CD8-positive, alpha-beta memory T cell (primary cell): ENCODE measurements around the gene STUB1. TPM values are rescaled to one million over a fixed set of nuclear protein-coding genes. Genes with fewer than 3 reads are reported as not detected.
A peak's percentile ranks its signal among the peaks of the same experiment; 100 is the strongest.

Experiments
- CTCF ChIA-PET: fragments of 350-600 bp; sonication (Branson Sonifier 250); formaldehyde crosslinking; loops from one replicate; lab custom pipeline; 2021; ENCODE audit warnings: antibody characterized with exemption; lab: Charles Lee
- POLR2A ChIA-PET: fragments of 350-600 bp; sonication (Branson Sonifier 250); formaldehyde crosslinking; loops from one replicate; lab custom pipeline; 2021; ENCODE audit warnings: antibody characterized with exemption; lab: Charles Lee
- DNase-seq, 5 donors: peaks; one replicate each; pipeline versions ENCODE4 v3.0.0 to v3.0.0-alpha.2; 2020 to 2022; ENCODE audit warnings: mixed read lengths in 1 of 5
- H3K27ac ChIP-seq: one replicate; pipeline ENCODE4 v1.7.0; 2013; ENCODE audit warnings: low read depth, mild to moderate bottlenecking, low read length, moderate library complexity
- H3K27me3 ChIP-seq: 2 replicates; pipeline ENCODE4 v1.7.0; 2013; ENCODE audit warnings: low read length, mild to moderate bottlenecking; ENCODE audit not compliant: insufficient read depth, poor library complexity, severe bottlenecking
- H3K36me3 ChIP-seq: 2 replicates; pipeline ENCODE4 v1.7.0; 2013; ENCODE audit warnings: mild to moderate bottlenecking, low read length, moderate library complexity; ENCODE audit not compliant: insufficient read depth
- H3K4me1 ChIP-seq: 2 replicates; pipeline ENCODE4 v1.7.0; 2013; ENCODE audit warnings: mild to moderate bottlenecking, low read length, moderate library complexity; ENCODE audit not compliant: insufficient read depth
- H3K4me3 ChIP-seq: 2 replicates; pipeline ENCODE4 v1.7.0; 2013; ENCODE audit warnings: mild to moderate bottlenecking, low read length
- H3K9me3 ChIP-seq: 2 replicates; pipeline ENCODE4 v1.7.0; 2013; ENCODE audit warnings: mild to moderate bottlenecking, low read length
- H3K27ac Mint-ChIP-seq, 8 donors: one replicate each; pipeline ENCODE4 v1.8.0; 2020 to 2021; ENCODE audit warnings: mixed read lengths in 8 of 8, mild to moderate bottlenecking in 6 of 8, inconsistent platforms in 3 of 8, moderate library complexity in 3 of 8
- H3K27me3 Mint-ChIP-seq, 2 donors: one replicate each; pipeline ENCODE4 v1.8.0; 2020 to 2021; ENCODE audit warnings: mixed read lengths in 2 of 2, mild to moderate bottlenecking in 1 of 2, moderate library complexity in 1 of 2
- H3K36me3 Mint-ChIP-seq, 3 donors: one replicate each; pipeline ENCODE4 v1.8.0; 2020 to 2021; ENCODE audit warnings: mixed read lengths in 3 of 3, inconsistent platforms in 1 of 3, mild to moderate bottlenecking in 1 of 3
- H3K4me1 Mint-ChIP-seq, 3 donors: one replicate each; pipeline ENCODE4 v1.8.0; 2020 to 2021; ENCODE audit warnings: mixed read lengths in 3 of 3, inconsistent platforms in 1 of 3, mild to moderate bottlenecking in 1 of 3
- H3K4me3 Mint-ChIP-seq, 7 donors: one replicate each; pipeline ENCODE4 v1.8.0; 2020 to 2021; ENCODE audit warnings: mixed read lengths in 7 of 7, mild to moderate bottlenecking in 6 of 7, moderate library complexity in 4 of 7, inconsistent platforms in 2 of 7
- H3K9me3 Mint-ChIP-seq, 5 donors: one replicate each; pipeline ENCODE4 v1.8.0; 2020 to 2022; ENCODE audit warnings: mixed read lengths in 5 of 5, mild to moderate bottlenecking in 3 of 5, moderate library complexity in 2 of 5, inconsistent platforms in 1 of 5
- polyA plus RNA-seq: library from polyadenylated mRNA; unstranded; fragments of 300-500 nt; fragmentation: Illumina TruSeq; gene quantifications from one replicate; pipeline ENCODE4 v1.2.3, GENCODE V29; 2021
- total RNA-seq, 2 experiments: library from RNA; stranded (reverse); gene quantifications; one replicate each; pipeline ENCODE4 v1.2.3, GENCODE V29; 2021

Gene STUB1
- total and polyA plus RNA-seq, 3 experiments from 2014 or later: 111 to 161 (median 124) TPM

DNA sequence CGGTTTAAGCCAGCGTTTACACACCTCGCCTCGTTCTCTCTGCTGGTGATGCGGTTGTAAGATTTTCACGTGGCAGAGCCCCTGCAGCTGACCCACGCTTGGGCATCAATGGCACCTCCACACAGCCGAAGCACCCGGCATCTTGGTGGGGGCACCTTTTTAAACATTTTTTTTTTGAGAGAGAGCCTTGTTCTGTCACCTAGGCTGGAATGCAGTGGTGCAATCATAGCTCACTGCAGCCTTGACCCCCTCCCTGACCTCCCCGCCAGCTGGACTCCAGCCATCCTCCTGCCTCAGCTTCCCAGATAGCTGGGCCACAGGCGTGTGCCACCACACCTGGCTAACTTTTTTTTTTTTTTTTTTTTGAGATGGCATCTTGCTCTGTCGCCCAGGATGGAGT, 26.2 kb upstream of the STUB1 start:
- CTCF ChIA-PET: no interaction called here
- POLR2A ChIA-PET: no interaction called here
- no peaks in the 10 kb centered on the region for H3K36me3 Mint-ChIP-seq

GRCh38 chr16:657487-657886, 22.7 kb upstream of the STUB1 start:
- Histone ChIP-seq H3K36me3 (no peaks in the 10 kb centered on the region), H3K9me3 (no peaks in the 10 kb centered on the region), H3K27ac (no peak overlapping the region), H3K4me3 (no peak overlapping the region), H3K27me3 (no peaks in the 10 kb centered on the region), H3K4me1 (no peaks in the 10 kb centered on the region)
- no peak overlapping the region for H3K27ac Mint-ChIP-seq
- ChIA-PET POLR2A (no interaction called here), CTCF (interaction anchor here (0.9 kb wide), 1 partner anchor 10 kb away, joined by 3 read pairs; the partner anchor contains the start of gene RHOT2)
- peaks cover 0 to 2% (median 0%) of the 10 kb centered on the region in 3 donors for H3K4me1 Mint-ChIP-seq
- H3K9me3 Mint-ChIP-seq: no peaks in the 10 kb centered on the region
- no peaks in the 10 kb centered on the region for H3K36me3 Mint-ChIP-seq
- H3K27me3 Mint-ChIP-seq: no peaks in the 10 kb centered on the region
- no peak overlapping the region for H3K4me3 Mint-ChIP-seq
- DNase-seq: no peak

More for the DNA sequence above, 26.2 kb upstream of the STUB1 start:
- Histone ChIP-seq H3K27ac (no peak overlapping the region), H3K36me3 (no peaks in the 10 kb centered on the region), H3K9me3 (no peaks in the 10 kb centered on the region), H3K4me3 (no peak overlapping the region), H3K27me3 (no peaks in the 10 kb centered on the region), H3K4me1 (no peaks in the 10 kb centered on the region)
- H3K4me3 Mint-ChIP-seq: no peak overlapping the region
- no peaks in the 10 kb centered on the region for H3K27me3 Mint-ChIP-seq
- peaks cover 0 to 6% (median 0%) of the 10 kb centered on the region in 3 donors for H3K4me1 Mint-ChIP-seq
- DNase-seq: no peak
- no peaks in the 10 kb centered on the region for H3K9me3 Mint-ChIP-seq
- H3K27ac Mint-ChIP-seq: no peak overlapping the region

GRCh38 chr16:658679-659571, 21.3 kb upstream of the STUB1 start:
- POLR2A ChIA-PET: no interaction called here
- no peaks in the 10 kb centered on the region for H3K4me1 ChIP-seq
- Mint-ChIP-seq H3K4me3 (no peak overlapping the region), H3K36me3 (no peaks in the 10 kb centered on the region), H3K27ac (no peak overlapping the region), H3K9me3 (no peaks in the 10 kb centered on the region), H3K4me1 (peaks cover 0 to 2% (median 0%) of the 10 kb centered on the region in 3 donors), H3K27me3 (no peaks in the 10 kb centered on the region)
- no peak for DNase-seq
- no peaks in the 10 kb centered on the region for H3K36me3 ChIP-seq
- no peak overlapping the region for H3K4me3 ChIP-seq
- H3K9me3 ChIP-seq: no peaks in the 10 kb centered on the region
- H3K27me3 ChIP-seq: no peaks in the 10 kb centered on the region
- H3K27ac ChIP-seq: no peak overlapping the region
- CTCF ChIA-PET: interaction anchor here (1.2 kb wide), 1 partner anchor 25 kb away, joined by 3 read pairs; the partner anchor contains the start of gene JMJD8

DNA sequence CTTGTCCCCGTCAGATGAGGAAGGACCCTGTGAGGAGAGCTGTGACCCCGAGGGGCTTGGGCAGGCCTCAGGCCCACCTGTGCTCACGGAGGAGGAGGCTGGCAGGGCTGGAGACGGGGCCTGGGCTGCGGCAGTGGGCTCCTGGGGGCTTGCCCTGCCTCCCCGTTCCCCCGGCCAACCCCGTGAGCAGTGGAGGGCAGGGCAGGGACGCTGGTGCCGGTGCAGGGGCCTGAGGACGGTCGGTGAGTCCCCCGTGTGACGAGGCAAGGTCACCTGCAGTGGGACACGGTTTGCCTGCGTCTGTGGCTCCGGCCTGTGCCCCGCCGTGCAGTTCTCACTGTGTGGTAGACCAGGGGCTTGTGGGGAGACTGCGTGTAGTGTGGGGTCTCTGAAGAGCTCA, 20.6 kb upstream of the STUB1 start:
- Mint-ChIP-seq H3K36me3 (no peaks in the 10 kb centered on the region), H3K4me1 (peaks cover 0 to 2% (median 0%) of the 10 kb centered on the region in 3 donors), H3K27me3 (no peaks in the 10 kb centered on the region), H3K4me3 (no peak overlapping the region), H3K9me3 (no peaks in the 10 kb centered on the region), H3K27ac (no peak overlapping the region)
- Histone ChIP-seq H3K4me1 (no peaks in the 10 kb centered on the region), H3K36me3 (no peaks in the 10 kb centered on the region), H3K4me3 (no peak overlapping the region), H3K27me3 (no peaks in the 10 kb centered on the region), H3K9me3 (no peaks in the 10 kb centered on the region), H3K27ac (no peak overlapping the region)
- no peak for DNase-seq
- ChIA-PET POLR2A (interaction anchor here (0.5 kb wide), 1 partner anchor 20 kb away, joined by 4 read pairs; no protein-coding TSS in a partner anchor), CTCF (interaction anchor here (1.2 kb wide), 1 partner anchor 25 kb away, joined by 3 read pairs; the partner anchor contains the start of gene JMJD8)

DNA sequence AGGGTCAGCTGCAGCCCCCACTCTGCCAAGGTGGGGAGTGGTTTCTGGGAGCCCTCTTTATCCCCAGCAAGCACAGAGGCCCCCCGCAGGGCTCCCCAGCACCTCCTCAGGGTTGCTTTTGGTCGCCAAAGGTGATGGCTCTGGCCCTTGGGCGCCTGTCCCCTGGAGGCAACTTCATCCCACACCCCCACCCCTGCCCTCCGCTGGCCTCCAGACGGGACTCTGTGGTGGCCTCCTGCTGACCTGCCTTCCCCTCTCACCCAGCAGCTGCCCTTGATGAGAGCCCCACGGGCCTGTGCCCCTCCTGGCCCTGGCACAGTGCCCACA, 20.1 kb upstream of the STUB1 start:
- no peak overlapping the region for H3K27ac Mint-ChIP-seq

DNA sequence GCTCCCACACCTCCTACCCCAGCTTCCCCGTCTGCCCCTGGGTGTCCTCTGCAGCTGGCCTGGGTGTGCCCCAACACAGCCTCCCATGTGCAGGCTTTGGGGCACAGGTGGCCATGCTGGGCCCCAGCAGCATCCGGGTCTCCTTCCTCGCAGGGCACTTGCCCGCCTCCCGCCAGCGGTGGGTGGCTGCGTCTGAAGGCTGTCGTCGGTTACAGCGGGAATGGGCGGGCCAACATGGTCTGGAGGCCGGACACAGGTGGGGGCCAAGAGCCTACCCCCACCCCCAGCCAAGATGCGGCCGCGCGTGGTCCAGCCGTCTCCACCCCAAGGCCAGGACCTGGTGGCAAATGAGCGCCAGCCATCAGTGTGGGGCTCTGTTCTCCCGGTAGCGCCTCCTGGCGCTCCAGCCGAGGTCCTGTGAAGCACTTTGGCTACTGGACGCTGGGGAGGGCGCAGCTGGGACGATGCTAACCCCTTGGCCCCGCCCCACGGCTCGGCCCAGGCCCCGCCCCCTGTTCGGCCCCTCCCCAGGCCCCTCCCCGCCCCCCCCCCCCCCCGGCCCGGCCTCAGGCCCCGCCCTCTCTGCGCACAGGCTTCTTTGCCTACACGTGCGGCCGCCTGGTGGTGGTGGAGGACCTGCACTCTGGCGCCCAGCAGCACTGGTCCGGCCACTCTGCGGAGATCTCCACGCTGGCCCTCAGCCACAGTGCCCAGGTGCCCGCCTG, 19.6 kb upstream of the STUB1 start:
- no peak overlapping the region for H3K27ac ChIP-seq
- Mint-ChIP-seq H3K4me3 (peak overlapping the region in 1 of 7 donors; percentile 23), H3K4me1 (peaks cover 0 to 2% (median 0%) of the 10 kb centered on the region in 3 donors), H3K27me3 (no peaks in the 10 kb centered on the region), H3K9me3 (no peaks in the 10 kb centered on the region), H3K36me3 (no peaks in the 10 kb centered on the region), H3K27ac (no peak overlapping the region)
- no peaks in the 10 kb centered on the region for H3K27me3 ChIP-seq
- H3K4me1 ChIP-seq: no peaks in the 10 kb centered on the region
- POLR2A ChIA-PET: interaction anchor here (0.5 kb wide), 1 partner anchor 21 kb away, joined by 4 read pairs; no protein-coding TSS in a partner anchor
- no peaks in the 10 kb centered on the region for H3K9me3 ChIP-seq
- no peaks in the 10 kb centered on the region for H3K36me3 ChIP-seq
- CTCF ChIA-PET: no interaction called here
- H3K4me3 ChIP-seq: no peak overlapping the region
- DNase-seq: peak; percentile 33 to 68 (median 40)

More for the DNA sequence above, 20.1 kb upstream of the STUB1 start:
- Mint-ChIP-seq H3K27me3 (no peaks in the 10 kb centered on the region), H3K4me3 (no peak overlapping the region), H3K9me3 (no peaks in the 10 kb centered on the region), H3K36me3 (no peaks in the 10 kb centered on the region), H3K4me1 (peaks cover 0 to 2% (median 0%) of the 10 kb centered on the region in 3 donors)
- H3K9me3 ChIP-seq: no peaks in the 10 kb centered on the region
- no peaks in the 10 kb centered on the region for H3K4me1 ChIP-seq
- H3K27ac ChIP-seq: no peak overlapping the region
- H3K4me3 ChIP-seq: no peak overlapping the region
- DNase-seq: no peak
- no peaks in the 10 kb centered on the region for H3K36me3 ChIP-seq
- H3K27me3 ChIP-seq: no peaks in the 10 kb centered on the region
- CTCF ChIA-PET: interaction anchor here (1.2 kb wide), 1 partner anchor 24 kb away, joined by 3 read pairs; the partner anchor contains the start of gene JMJD8
- POLR2A ChIA-PET: interaction anchor here (0.5 kb wide), 1 partner anchor 20 kb away, joined by 4 read pairs; no protein-coding TSS in a partner anchor

DNA sequence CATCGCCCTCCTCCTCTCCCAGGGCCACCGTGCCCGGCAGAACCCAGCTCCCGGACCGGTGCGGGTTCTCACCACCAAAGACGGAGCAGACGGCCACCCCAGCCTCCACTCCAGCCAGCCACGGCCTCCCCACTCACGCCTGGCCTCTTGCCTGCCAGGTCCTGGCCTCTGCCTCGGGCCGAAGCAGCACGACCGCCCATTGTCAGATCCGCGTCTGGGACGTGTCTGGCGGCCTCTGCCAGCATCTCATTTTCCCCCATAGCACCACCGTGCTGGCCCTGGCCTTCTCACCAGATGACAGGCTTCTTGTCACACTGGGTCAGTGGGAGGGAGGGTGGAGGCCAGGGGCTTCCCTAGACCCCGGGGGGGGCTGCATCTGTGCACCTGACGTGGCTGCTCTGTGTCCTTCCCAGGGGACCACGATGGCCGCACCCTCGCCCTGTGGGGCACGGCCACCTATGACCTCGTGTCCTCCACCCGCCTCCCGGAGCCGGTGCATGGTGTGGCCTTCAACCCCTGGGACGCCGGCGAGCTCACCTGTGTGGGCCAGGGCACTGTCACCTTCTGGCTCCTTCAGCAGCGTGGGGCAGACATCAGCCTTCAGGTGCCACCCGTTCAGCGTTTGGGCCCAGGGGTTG, 18.9 kb upstream of the STUB1 start:
- POLR2A ChIA-PET: no interaction called here

More for the DNA sequence above, 18.9 kb upstream of the STUB1 start:
- Histone ChIP-seq H3K27me3 (no peaks in the 10 kb centered on the region), H3K27ac (no peak overlapping the region), H3K4me3 (no peak overlapping the region), H3K36me3 (no peaks in the 10 kb centered on the region), H3K9me3 (no peaks in the 10 kb centered on the region), H3K4me1 (no peaks in the 10 kb centered on the region)
- Mint-ChIP-seq H3K27me3 (no peaks in the 10 kb centered on the region), H3K4me1 (peaks cover 0 to 2% (median 0%) of the 10 kb centered on the region in 3 donors), H3K36me3 (no peaks in the 10 kb centered on the region), H3K9me3 (no peaks in the 10 kb centered on the region), H3K27ac (no peak overlapping the region), H3K4me3 (no peak overlapping the region)
- CTCF ChIA-PET: interaction anchor here (0.8 kb wide), 1 partner anchor 15 kb away, joined by 3 read pairs; no protein-coding TSS in a partner anchor
- DNase-seq: no peak
